Right renal cortex interstitium (tissue), 3 donors: ENCODE data around the gene MAPK8IP2. TPM values are rescaled to one million over a fixed set of nuclear protein-coding genes. Genes with fewer than 3 reads are reported as not detected.

Experiments used
- polyA plus RNA-seq, 3 donors: library from polyadenylated mRNA; unstranded; fragments of 120-200 nt; gene quantifications; one replicate each; pipeline ENCODE4 v1.2.1, GENCODE V29; 2013; ENCODE audit not compliant: insufficient read length in 3 of 3

The MAPK8IP2 gene
- polyA plus RNA-seq, 3 donors, result 0.41 to 0.57 (median 0.56) TPM

Other genes starting within 250 kb of the MAPK8IP2 start
- gene SBF1, start 125.8 kb upstream of the MAPK8IP2 start, polyA plus RNA-seq, result 10 to 100 TPM; 24.7 to 28.0 (median 26.6) TPM
- gene ADM2, start 119.2 kb upstream of the MAPK8IP2 start, polyA plus RNA-seq, result 1 to 10 TPM; 3.2 to 5.9 (median 4.1) TPM
- 10 to 100 TPM in 2 of 3 donors, 1 to 10 TPM in 1; 3.2 to 19.0 (median 13.4) TPM for gene MIOX, start 113.9 kb upstream of the MAPK8IP2 start, polyA plus RNA-seq
- gene LMF2, start 93.1 kb upstream of the MAPK8IP2 start, polyA plus RNA-seq, result 10 to 100 TPM; 28.1 to 35.2 (median 32.0) TPM
- 10 to 100 TPM; 35.6 to 41.1 (median 39.4) TPM for gene NCAPH2, start 92.6 kb upstream of the MAPK8IP2 start, polyA plus RNA-seq
- 1 to 10 TPM in 2 of 3 donors, not detected in 1; 1.0 to 1.7 TPM for gene SCO2, start 75.2 kb upstream of the MAPK8IP2 start, polyA plus RNA-seq
- 1 to 10 TPM; 1.0 to 1.2 (median 1.1) TPM for gene TYMP, start 70.8 kb upstream of the MAPK8IP2 start, polyA plus RNA-seq
- under 1 TPM; 0.04 to 0.86 (median 0.36) TPM for gene KLHDC7B, start 54.9 kb upstream of the MAPK8IP2 start, polyA plus RNA-seq
- gene SYCE3, start 37.9 kb upstream of the MAPK8IP2 start, polyA plus RNA-seq, result under 1 TPM in 2 of 3 donors, not detected in 1; 0.28 to 0.61 TPM
- gene CPT1B, start 22.4 kb upstream of the MAPK8IP2 start, polyA plus RNA-seq, result 1 to 10 TPM; 9.0 to 9.7 (median 9.1) TPM
- 10 to 100 TPM; 62.8 to 82.6 (median 82.5) TPM for gene CHKB, start 17.9 kb upstream of the MAPK8IP2 start, polyA plus RNA-seq
- 10 to 100 TPM; 10.3 to 14.0 (median 11.0) TPM for gene ARSA, start 27.4 kb downstream of the MAPK8IP2 start, polyA plus RNA-seq
- 10 to 100 TPM in 2 of 3 donors, 1 to 10 TPM in 1; 9.1 to 13.2 (median 12.5) TPM for gene SHANK3, start 72.0 kb downstream of the MAPK8IP2 start, polyA plus RNA-seq
- under 1 TPM; 0.25 to 0.45 (median 0.28) TPM for gene ACR, start 137.4 kb downstream of the MAPK8IP2 start, polyA plus RNA-seq
- 10 to 100 TPM; 40.4 to 59.5 (median 46.4) TPM for gene RABL2B, start 182.8 kb downstream of the MAPK8IP2 start, polyA plus RNA-seq